HFFc6 (cell line): ENCODE measurements around the gene DIABLO. TPM values are rescaled to one million over a fixed set of nuclear protein-coding genes. Genes with fewer than 3 reads are reported as not detected.

Experiments used
- DNase-seq: peaks from one replicate; pipeline ENCODE4 v3.0.0-alpha.2; 2018
- H3K27ac Mint-ChIP-seq: 2 replicates; pipeline ENCODE4 v1.8.0; 2020; ENCODE audit warnings: mild to moderate bottlenecking, mixed read lengths
- H3K27me3 Mint-ChIP-seq: 2 replicates; pipeline ENCODE4 v1.8.0; 2021; ENCODE audit warnings: mild to moderate bottlenecking, moderate library complexity, mixed read lengths; ENCODE audit not compliant: insufficient read depth
- H3K36me3 Mint-ChIP-seq: 2 replicates; pipeline ENCODE4 v1.8.0; 2021; ENCODE audit warnings: low read depth, mixed read lengths
- H3K4me1 Mint-ChIP-seq: 2 replicates; pipeline ENCODE4 v1.8.0; 2020; ENCODE audit warnings: low read depth, mixed read lengths
- H3K4me3 Mint-ChIP-seq: 2 replicates; pipeline ENCODE4 v1.8.0; 2020; ENCODE audit warnings: mild to moderate bottlenecking, moderate library complexity, mixed read lengths
- H3K9me3 Mint-ChIP-seq: 2 replicates; pipeline ENCODE4 v1.8.0; 2020; ENCODE audit warnings: mild to moderate bottlenecking, mixed read lengths
- total RNA-seq, 6 experiments: library from RNA; stranded (reverse); fragmentation: NEBNext Ultra II Directional; extraction: Animal tissue kit (Norgen Biotek cat#: 25700); gene quantifications; 2 replicates in 1 of 6; 3 replicates in 5 of 6; pipeline ENCODE4 v1.2.3, GENCODE V29; 2021
- TF ChIP-seq, protein P1 (sequence below): fragments of 200-600 bp; sonication (generic); IDR thresholded peaks from 2 replicates; pipeline ENCODE4 v1.5.0; 2021; ENCODE audit warnings: antibody characterized with exemption, mild to moderate bottlenecking

Gene DIABLO
- total RNA-seq, 6 experiments from 2014 or later, result 47.5 to 54.2 (median 48.8) TPM

DNA sequence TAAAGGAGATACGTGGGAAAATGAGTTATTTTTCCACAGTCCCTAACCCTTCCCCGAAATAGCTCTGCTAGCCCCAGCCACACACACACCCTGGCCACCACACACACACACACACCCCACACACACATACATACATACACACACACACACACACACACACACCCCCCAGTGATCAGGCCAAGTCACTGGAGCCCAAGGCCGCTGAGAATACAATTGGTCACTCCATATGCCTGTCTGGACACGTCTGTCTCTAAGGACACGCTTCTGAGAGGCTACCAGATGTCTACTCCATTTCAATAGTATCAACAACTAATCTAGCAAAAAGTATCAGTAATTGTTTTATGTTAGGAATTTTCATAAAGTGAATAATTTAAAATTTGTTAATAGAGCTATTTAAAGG, 13.0 kb upstream of the DIABLO start:
- TF ChIP-seq, protein P1, sequence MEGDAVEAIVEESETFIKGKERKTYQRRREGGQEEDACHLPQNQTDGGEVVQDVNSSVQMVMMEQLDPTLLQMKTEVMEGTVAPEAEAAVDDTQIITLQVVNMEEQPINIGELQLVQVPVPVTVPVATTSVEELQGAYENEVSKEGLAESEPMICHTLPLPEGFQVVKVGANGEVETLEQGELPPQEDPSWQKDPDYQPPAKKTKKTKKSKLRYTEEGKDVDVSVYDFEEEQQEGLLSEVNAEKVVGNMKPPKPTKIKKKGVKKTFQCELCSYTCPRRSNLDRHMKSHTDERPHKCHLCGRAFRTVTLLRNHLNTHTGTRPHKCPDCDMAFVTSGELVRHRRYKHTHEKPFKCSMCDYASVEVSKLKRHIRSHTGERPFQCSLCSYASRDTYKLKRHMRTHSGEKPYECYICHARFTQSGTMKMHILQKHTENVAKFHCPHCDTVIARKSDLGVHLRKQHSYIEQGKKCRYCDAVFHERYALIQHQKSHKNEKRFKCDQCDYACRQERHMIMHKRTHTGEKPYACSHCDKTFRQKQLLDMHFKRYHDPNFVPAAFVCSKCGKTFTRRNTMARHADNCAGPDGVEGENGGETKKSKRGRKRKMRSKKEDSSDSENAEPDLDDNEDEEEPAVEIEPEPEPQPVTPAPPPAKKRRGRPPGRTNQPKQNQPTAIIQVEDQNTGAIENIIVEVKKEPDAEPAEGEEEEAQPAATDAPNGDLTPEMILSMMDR, result no peak
- H3K4me1 Mint-ChIP-seq, result no peaks in the 10 kb centered on the region
- no peak overlapping the region for H3K27ac Mint-ChIP-seq
- H3K27me3 Mint-ChIP-seq, result 0 out of 2 replicates have a peak, but pooled peaks cover under 1% of the 10 kb centered on the region
- H3K9me3 Mint-ChIP-seq, result no peaks in the 10 kb centered on the region
- peaks cover 20% of the 10 kb centered on the region for H3K36me3 Mint-ChIP-seq
- H3K4me3 Mint-ChIP-seq, result no peak overlapping the region
- no peak for DNase-seq

- peaks cover 35% of the 10 kb centered on the region for H3K36me3 Mint-ChIP-seq
- no peaks in the 10 kb centered on the region for H3K27me3 Mint-ChIP-seq
- H3K27ac Mint-ChIP-seq, result no peak overlapping the region
- no peaks in the 10 kb centered on the region for H3K4me1 Mint-ChIP-seq
- H3K4me3 Mint-ChIP-seq, result no peak overlapping the region
- TF ChIP-seq, protein P1, result no peak
- DNase-seq, result no peak
- H3K9me3 Mint-ChIP-seq, result no peaks in the 10 kb centered on the region
These were observed 9.9 kb upstream of the DIABLO start for GRCh38 chr12:122235741-122236140.

DNA sequence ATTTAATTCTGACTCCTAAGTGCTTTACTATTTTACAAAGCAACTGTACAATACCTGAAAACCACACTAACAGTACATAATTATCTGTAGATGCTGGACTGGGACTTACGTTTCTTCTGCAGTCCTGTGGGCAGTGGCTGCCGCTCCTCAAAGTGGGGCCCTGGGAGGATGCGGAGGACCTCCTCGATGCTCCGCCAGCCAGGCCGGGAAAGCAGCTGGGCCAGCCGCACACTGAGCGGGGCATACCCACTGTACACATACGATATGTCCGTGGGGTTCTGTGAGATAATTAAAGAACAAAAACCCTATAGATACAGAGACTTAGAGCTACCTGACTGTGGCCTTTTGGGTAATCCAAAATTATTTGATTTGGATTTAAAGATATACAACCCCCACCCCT, 6.8 kb upstream of the DIABLO start:
- H3K36me3 Mint-ChIP-seq, result peaks cover 26% of the 10 kb centered on the region
- TF ChIP-seq, protein P1, result no peak
- no peak overlapping the region for H3K27ac Mint-ChIP-seq
- no peaks in the 10 kb centered on the region for H3K27me3 Mint-ChIP-seq
- no peak for DNase-seq
- H3K4me1 Mint-ChIP-seq, result no peaks in the 10 kb centered on the region
- H3K4me3 Mint-ChIP-seq, result no peak overlapping the region
- no peaks in the 10 kb centered on the region for H3K9me3 Mint-ChIP-seq

DNA sequence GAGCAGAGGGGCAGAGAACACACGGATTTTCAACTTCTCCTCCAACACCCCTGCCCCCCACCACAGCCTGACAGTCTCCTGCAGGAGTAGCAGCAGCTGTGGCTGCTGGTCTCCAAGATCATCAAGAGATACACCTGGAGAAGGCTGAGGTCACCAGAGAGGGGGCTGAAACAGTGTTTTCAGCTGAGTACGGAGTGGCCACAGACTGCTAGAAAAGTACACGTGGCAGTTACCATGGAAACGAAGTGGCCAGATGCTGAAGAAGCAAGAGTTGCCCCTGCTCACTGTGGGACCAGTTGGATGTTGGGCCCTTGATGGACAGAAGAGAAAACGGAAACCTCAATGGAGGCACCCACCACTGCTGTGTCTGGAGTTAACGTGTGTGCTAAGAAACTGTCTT, 4.9 kb upstream of the DIABLO start:
- H3K27ac Mint-ChIP-seq, result no peak overlapping the region
- peaks cover 7% of the 10 kb centered on the region for H3K4me1 Mint-ChIP-seq
- TF ChIP-seq, protein P1, result no peak
- DNase-seq, result no peak
- H3K9me3 Mint-ChIP-seq, result no peaks in the 10 kb centered on the region
- peaks cover 31% of the 10 kb centered on the region for H3K36me3 Mint-ChIP-seq
- no peak overlapping the region for H3K4me3 Mint-ChIP-seq
- no peaks in the 10 kb centered on the region; the same call in 1 of the 2 replicates for H3K27me3 Mint-ChIP-seq

DNA sequence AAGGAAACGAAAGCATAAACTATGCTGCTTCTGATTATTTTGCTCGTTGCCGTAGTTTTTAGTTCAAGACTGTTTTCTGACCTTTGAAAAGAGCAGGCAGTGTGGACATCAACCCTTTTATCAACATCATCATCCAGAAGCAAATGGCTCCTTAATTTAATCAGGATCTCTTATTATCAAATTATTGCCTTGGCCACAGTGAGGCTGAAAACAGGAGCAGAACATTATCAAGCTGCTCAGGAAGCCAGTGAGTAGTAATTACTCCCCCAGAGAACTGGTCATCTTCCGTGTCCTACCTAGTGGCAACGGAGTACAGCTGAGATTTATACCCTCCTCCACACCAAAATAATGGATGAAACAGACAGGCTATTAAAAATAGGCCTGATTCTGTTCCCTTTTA, 2.2 kb upstream of the DIABLO start:
- no peak overlapping the region for H3K27ac Mint-ChIP-seq
- peaks cover 40% of the 10 kb centered on the region for H3K36me3 Mint-ChIP-seq
- no peaks in the 10 kb centered on the region; the same call in 1 of the 2 replicates for H3K27me3 Mint-ChIP-seq
- TF ChIP-seq, protein P1, result no peak
- H3K9me3 Mint-ChIP-seq, result no peaks in the 10 kb centered on the region
- DNase-seq, result no peak
- H3K4me3 Mint-ChIP-seq, result no peak overlapping the region
- H3K4me1 Mint-ChIP-seq, result peaks cover 23% of the 10 kb centered on the region

- peaks cover 37% of the 10 kb centered on the region for H3K36me3 Mint-ChIP-seq
- H3K4me1 Mint-ChIP-seq, result peaks cover 23% of the 10 kb centered on the region
- H3K4me3 Mint-ChIP-seq, result no peak overlapping the region
- no peaks in the 10 kb centered on the region for H3K9me3 Mint-ChIP-seq
- TF ChIP-seq, protein P1, result no peak
- no peaks in the 10 kb centered on the region; the same call in 1 of the 2 replicates for H3K27me3 Mint-ChIP-seq
- H3K27ac Mint-ChIP-seq, result no peak overlapping the region
- DNase-seq, result no peak
These were observed 1.5 kb upstream of the DIABLO start for GRCh38 chr12:122227341-122227740.
